Adrenal gland (tissue), 12 donors: Measurements from ENCODE around the gene FAM9C. TPM values are rescaled to one million over a fixed set of nuclear protein-coding genes. Genes with fewer than 3 reads are reported as not detected.

ENCODE experiments used
- DNase-seq, 7 donors: peaks; one replicate each; pipeline ENCODE4 v3.0.0-alpha.2; 2019 to 2020
- H3K27ac ChIP-seq, 5 donors: fragments of 200-600 bp; sonication (generic) in 4 of 5; 1 replicate in 3 of 5; 2 replicates in 2 of 5; pipeline versions ENCODE4 v1.5.1 to v1.8.0; 2016 to 2020; ENCODE audit warnings: mild to moderate bottlenecking in 1 of 5
- H3K27me3 ChIP-seq: fragments of 200-600 bp; 2 replicates; pipeline ENCODE4 v1.8.0; 2021
- H3K36me3 ChIP-seq, 2 donors: fragments of 200-600 bp; replicated peaks in 1 of 2; 1 replicate in 1 of 2; 2 replicates in 1 of 2; pipeline versions ENCODE4 v1.5.1 to v1.8.0; 2018 to 2022
- H3K4me1 ChIP-seq, 2 donors: fragments of 200-600 bp; replicated peaks in 1 of 2; 1 replicate in 1 of 2; 2 replicates in 1 of 2; pipeline versions ENCODE4 v1.5.1 to v1.8.0; 2018 to 2021
- H3K4me3 ChIP-seq, 4 donors: fragments of 200-600 bp; sonication (generic) in 3 of 4; one replicate each; pipeline ENCODE4 v1.5.1; 2016 to 2018
- H3K9me3 ChIP-seq, 3 donors: fragments of 200-600 bp; sonication (generic) in 1 of 3; replicated peaks in 1 of 3; 1 replicate in 2 of 3; 2 replicates in 1 of 3; pipeline versions ENCODE4 v1.5.1 to v1.8.0; 2016 to 2021
- POLR2A ChIP-seq, 2 donors: fragments of 450-650 bp; IDR thresholded peaks; one replicate each; pipeline ENCODE4 v1.6.1; 2017; ENCODE audit warnings: antibody characterized with exemption in 2 of 2, mild to moderate bottlenecking in 2 of 2, moderate library complexity in 1 of 2
- WGBS, 4 donors: extraction: QIAGEN DNeasy Blood & Tissue Kit in 2 of 4; methylation state at CpG; one replicate each; pipeline versions ENCODE4 v1.1.5 to v1.1.7; 2013 to 2017; 5-methylcytosine and 5-hydroxymethylcytosine counted together
- intact Hi-C, 2 donors: fragments of 100-400 bp; cut with DNase I; formaldehyde crosslinking; loops; one replicate each; pipeline versions ENCODE4 v1.14.1 to v1.15.0; 2022 to 2023
- polyA plus RNA-seq, 3 donors: library from polyadenylated mRNA; stranded (reverse); fragments of 200-250 nt in 2 of 3; fragments of 350-450 nt in 1 of 3; fragmentation: Illumina TruSeq in 1 of 3; extraction: RNeasy Lipid Tissue Mini Kit (QIAGEN cat#74804) in 1 of 3; gene quantifications; one replicate each; pipeline ENCODE4 v1.2.3, GENCODE V29; 2013 to 2014
- total RNA-seq, 9 donors: library from RNA; depleted of rRNA in 4 of 9; stranded (reverse); fragments of >200 nt in 4 of 9; fragments of 120-200 nt in 1 of 9; fragmentation: NEBNext Ultra II Directional in 1 of 9; extraction: Animal tissue kit (Norgen Biotek cat#: 25700) in 1 of 9; gene quantifications; one replicate each; pipeline versions ENCODE4 v1.1.0 to v1.2.4, GENCODE V29; 2013 to 2023
- TF ChIP-seq, protein P1 (sequence below), 6 experiments: fragments of 450-650 bp in 4 of 6; fragments of 200-600 bp in 2 of 6; sonication (generic) in 1 of 6; IDR thresholded peaks; 1 replicate in 5 of 6; 2 replicates in 1 of 6; pipeline versions ENCODE4 v1.5.1 to v1.8.0; 2016 to 2021; ENCODE audit warnings: antibody characterized with exemption in 6 of 6, mild to moderate bottlenecking in 2 of 6, moderate library complexity in 1 of 6
- donor health status: healthy with polysubstance abuse.
- donor health status: Bipolar disorder and iron deficiency.
- donor health status: DM: yes; HTN: yes; CAD: no.
- donor health status: DM: no; HTN: no; CAD: no.
- donor health status: DM: no; HTN: no; CAD: no.
- donor health status: DM: yes; HTN: yes; CAD: no.

Gene FAM9C
- total and polyA plus RNA-seq, 12 donors, result 0.03 to 0.14 TPM; not detected in 10

DNA sequence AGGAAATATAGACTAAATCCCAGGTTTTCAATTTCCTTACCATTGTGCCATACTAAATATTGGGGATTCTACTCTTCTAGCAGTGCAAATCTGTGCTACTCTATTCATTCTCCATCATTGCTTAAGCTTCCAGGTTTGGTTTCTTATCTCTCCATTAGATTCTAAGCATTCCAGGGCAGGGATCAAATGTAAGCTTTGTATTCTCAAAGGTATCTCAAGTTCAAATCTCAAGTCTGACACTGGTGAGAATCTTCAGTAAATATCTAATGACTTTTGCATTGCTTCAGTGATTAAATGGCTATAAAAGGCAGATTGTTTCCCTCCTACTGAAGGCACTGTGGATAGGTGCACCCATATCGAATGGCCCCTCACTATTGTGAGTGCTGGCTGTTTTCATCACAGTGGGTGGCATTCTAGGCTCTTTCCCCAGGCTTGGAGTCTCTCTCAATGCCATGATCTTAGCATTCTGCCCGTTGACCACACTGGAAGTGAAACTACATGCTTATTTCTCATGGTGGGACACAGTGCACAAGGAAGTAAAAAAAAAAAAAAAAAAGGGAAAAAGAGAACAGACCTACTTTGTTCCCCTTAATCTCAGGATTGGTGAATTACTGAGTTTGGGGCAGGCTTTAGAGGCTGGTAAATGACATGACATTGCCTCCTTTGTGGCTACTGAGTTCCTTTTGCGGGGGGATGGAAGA is 28.7 kb downstream of the FAM9C start:
- 58 to 82% (median 69%) methylated on average over 3 of the region's 3 CpGs for WGBS, 4 donors
- DNase-seq, result no peak
- no peaks in the 10 kb centered on the region for H3K9me3 ChIP-seq
- H3K36me3 ChIP-seq, result no peaks in the 10 kb centered on the region
- TF ChIP-seq, protein P1, sequence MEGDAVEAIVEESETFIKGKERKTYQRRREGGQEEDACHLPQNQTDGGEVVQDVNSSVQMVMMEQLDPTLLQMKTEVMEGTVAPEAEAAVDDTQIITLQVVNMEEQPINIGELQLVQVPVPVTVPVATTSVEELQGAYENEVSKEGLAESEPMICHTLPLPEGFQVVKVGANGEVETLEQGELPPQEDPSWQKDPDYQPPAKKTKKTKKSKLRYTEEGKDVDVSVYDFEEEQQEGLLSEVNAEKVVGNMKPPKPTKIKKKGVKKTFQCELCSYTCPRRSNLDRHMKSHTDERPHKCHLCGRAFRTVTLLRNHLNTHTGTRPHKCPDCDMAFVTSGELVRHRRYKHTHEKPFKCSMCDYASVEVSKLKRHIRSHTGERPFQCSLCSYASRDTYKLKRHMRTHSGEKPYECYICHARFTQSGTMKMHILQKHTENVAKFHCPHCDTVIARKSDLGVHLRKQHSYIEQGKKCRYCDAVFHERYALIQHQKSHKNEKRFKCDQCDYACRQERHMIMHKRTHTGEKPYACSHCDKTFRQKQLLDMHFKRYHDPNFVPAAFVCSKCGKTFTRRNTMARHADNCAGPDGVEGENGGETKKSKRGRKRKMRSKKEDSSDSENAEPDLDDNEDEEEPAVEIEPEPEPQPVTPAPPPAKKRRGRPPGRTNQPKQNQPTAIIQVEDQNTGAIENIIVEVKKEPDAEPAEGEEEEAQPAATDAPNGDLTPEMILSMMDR (IDR thresholded peaks at IDR 0.05), result no peak
- TF ChIP-seq POLR2A (IDR thresholded peaks at IDR 0.05), result no peak
- H3K27me3 ChIP-seq, result no peaks in the 10 kb centered on the region
- H3K4me3 ChIP-seq, result no peak overlapping the region
- peaks cover 12 to 21% of the 10 kb centered on the region in 2 donors for H3K4me1 ChIP-seq
- intact Hi-C loops, result no loop called here
- no peak overlapping the region for H3K27ac ChIP-seq

DNA sequence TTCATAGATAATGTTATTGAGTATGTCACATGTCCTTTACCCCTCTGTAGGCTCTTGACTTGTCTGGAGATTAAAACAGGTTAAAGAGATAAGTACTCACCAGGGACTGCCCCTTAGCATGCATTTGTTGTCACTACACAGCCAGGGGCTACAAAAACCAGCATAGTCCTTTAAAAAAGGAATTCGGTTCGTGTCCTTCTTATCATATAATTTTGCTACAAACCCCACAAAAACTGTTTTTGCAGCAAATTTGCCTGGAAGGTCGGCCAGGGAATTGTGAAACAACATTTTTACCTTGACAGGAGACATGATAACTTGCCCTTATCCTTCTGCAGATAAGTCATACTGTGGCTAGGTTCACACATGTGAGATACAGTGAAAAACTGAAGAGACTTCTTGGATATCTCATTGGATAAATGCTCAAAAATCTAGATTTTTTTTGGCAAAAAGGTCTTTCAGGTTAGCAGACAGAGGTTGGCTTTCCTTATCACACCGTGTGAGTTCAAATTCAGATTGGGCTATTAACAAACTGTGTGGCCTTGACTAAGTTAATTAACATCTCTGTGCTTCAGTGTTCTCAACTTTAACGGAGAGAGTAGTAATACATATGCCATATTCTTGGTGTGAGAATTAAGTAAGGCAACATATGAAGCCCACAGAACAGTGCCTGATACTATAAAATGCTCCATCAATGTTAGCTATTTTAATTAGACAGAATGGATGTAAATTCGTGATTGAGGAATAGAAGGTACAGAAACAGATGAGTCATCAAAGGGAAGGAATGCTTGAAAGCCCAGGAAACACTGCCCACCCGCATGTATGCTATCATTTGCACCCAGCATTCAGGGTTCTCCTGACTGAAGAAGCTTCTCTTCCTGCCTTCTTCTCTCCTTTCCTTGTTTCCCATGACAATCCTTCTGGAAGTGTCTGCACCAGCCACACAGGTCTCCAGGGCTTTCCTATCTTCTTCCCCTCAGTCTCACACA is 30.0 kb downstream of the FAM9C start:
- peak in 4 of 7 donors; percentile 36 to 59 (median 41) for DNase-seq
- no peaks in the 10 kb centered on the region for H3K9me3 ChIP-seq
- peaks cover 12 to 21% of the 10 kb centered on the region in 2 donors for H3K4me1 ChIP-seq
- H3K36me3 ChIP-seq, result no peaks in the 10 kb centered on the region
- TF ChIP-seq POLR2A (IDR thresholded peaks at IDR 0.05), result no peak
- TF ChIP-seq, protein P1 (IDR thresholded peaks at IDR 0.05), result no peak
- H3K4me3 ChIP-seq, result peak overlapping the region in 1 of 4 donors; percentile 25
- WGBS, 4 donors, result 28 to 37% (median 34%) methylated on average over 7 of the region's 7 CpGs
- H3K27ac ChIP-seq, result peak overlapping the region in 3 of 5 donors; percentile 38 to 78 (median 64)
- intact Hi-C loops, result no loop called here
- H3K27me3 ChIP-seq, result no peaks in the 10 kb centered on the region

DNA sequence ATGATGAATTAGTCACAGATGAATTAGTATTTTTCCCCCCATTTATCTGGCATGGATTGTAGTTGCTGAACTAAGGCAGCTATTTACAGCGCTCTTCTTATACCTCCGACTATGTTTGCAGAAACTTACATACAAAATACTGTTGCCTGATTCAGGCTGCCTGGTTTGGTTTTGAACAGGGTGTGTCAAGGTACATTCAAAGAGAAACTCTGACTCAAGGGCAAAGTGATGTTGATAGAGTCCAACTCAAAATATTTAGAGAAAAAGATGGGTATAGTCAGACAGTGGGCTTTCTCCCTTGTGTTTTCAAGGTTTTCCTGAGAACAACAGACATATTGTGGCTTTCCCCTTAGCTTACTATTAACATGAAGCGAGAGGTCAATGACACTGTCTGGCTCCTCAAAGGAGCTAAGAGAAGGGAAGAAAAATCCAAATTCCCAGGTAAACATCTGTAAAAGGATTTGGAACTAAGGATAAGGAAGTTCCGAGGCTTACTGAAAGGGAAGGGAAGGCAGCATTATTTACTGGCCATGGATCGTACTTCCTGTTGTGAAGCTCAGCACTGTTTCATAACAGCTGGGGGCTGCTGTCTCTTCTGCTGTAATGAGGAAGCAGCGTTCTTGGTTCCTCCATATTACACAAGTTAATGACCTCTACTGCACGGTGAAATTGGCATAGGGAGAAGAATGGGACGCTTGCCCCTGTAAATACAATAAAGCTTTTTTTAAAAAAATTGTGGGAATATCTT is 30.9 kb downstream of the FAM9C start:
- Histone ChIP-seq H3K36me3 (no peaks in the 10 kb centered on the region), H3K4me1 (peaks cover 12 to 21% of the 10 kb centered on the region in 2 donors), H3K4me3 (peak overlapping the region in 1 of 4 donors; percentile 25), H3K27ac (peak overlapping the region in 4 of 5 donors; percentile 35 to 78 (median 51)), H3K27me3 (no peaks in the 10 kb centered on the region), H3K9me3 (no peaks in the 10 kb centered on the region)
- TF ChIP-seq, protein P1 (IDR thresholded peaks at IDR 0.05), result no peak
- no peak for TF ChIP-seq POLR2A (IDR thresholded peaks at IDR 0.05)
- 27 to 42% (median 34%) methylated on average over 8 of the region's 8 CpGs for WGBS, 4 donors
- intact Hi-C loops, result no loop called here
- DNase-seq, result peak in 6 of 7 donors; percentile 34 to 66 (median 58)
